Left colon (tissue), 2 donors: ENCODE data around the gene GJA4. TPM values are rescaled to one million over a fixed set of nuclear protein-coding genes. Genes with fewer than 3 reads are reported as not detected.
"Not testable (repeated sequence)": the region's sequence is repeated elsewhere in the genome, so short reads cannot be mapped to it uniquely, and the experiment has no call there.

Experiments used
- ATAC-seq: fragments of 200-7000 bp; cut with Tn5 transposase; one replicate; pipeline ENCODE4 v1.9.1; 2020; ENCODE audit warnings: mild to moderate bottlenecking, moderate library complexity
- DNase-seq, 2 donors: peaks; one replicate each; pipeline ENCODE4 v3.0.0-alpha.2; 2020
- intact Hi-C, 2 donors: fragments of 100-400 bp; cut with DNase I in 1 of 2; cut with micrococcal nuclease in 1 of 2; formaldehyde crosslinking; loops; one replicate each; pipeline versions ENCODE4 v1.11.2 to v1.14.0; 2022; cut with DNase I, micrococcal nuclease
- total RNA-seq, 2 donors: library from RNA; stranded (reverse); fragmentation: NEBNext Ultra II Directional; extraction: Animal tissue kit (Norgen Biotek cat#: 25700); gene quantifications; one replicate each; pipeline ENCODE4 v1.2.1, GENCODE V29; 2021
- donor health status: DM: no; HTN: no; CAD: no.
- donor health status: DM: yes; HTN: yes; CAD: no.

The GJA4 gene
- total RNA-seq, 2 donors from 2014 or later: 1.5 to 2.3 TPM

DNA sequence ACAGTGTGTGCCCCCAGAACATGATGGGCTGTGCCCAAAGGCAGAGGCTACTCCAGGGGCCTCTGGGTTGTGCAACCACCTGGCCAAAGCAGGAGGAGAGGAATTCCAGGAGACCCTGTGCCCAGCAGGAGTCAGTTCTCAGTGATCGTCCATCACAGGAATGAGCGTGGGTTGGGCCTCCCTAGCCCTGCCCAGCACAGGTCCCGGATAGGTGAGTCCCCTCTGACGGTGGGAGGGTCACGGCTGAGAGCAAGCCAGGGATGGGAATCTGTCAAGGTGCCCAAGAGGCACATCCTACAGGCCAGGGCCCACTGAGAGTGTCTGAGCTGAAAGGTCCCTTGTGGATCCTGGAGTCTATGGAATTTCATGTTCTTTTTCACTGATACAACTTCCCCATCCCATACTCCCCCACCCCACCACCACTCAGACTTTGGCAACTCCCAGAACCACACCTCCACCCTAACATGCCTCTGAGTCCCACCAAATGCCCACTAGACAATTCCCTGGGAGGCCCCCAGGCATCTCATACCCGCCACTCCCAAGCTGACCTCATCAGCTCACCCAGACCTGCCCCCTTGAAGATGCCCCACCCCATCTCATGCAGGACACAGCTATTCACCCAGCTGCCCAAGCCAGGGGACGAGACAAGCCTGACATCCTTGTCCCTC lies 30.2 kb upstream of the GJA4 start:
- intact Hi-C loops: no loop called here
- DNase-seq: no peak
- no peak for ATAC-seq

DNA sequence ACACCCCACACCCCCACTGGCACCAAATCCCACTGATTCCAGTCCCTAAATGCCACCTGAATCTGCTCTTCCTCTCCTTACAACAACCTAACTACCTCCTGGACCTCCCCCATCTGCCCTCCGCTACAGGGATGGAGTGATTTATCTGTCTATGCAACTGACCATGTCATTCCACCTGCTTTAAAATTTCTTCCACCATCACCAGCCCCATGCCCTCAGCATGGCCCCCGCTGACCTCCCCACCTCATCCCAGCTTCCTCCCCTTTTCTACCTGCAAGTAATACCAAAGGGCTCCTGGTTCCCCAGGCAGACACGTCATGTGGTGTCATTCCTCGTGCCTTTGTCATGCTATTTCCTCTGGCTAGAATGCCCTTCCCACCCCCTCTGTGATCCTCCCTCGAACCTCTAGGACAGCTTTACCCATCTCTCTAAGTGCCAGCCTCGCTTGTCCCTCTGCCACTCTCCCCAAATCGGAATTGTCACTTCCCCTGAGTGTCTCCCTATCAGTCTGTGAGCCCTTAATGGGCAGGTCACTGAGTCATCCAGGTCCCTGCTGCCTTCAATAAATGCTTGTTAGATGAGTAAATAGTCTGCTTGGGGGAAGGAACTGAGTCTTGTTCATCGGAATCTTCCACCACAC lies 29.5 kb upstream of the GJA4 start:
- intact Hi-C loops: no loop called here
- no peak for DNase-seq
- peak; percentile 57 for ATAC-seq

DNA sequence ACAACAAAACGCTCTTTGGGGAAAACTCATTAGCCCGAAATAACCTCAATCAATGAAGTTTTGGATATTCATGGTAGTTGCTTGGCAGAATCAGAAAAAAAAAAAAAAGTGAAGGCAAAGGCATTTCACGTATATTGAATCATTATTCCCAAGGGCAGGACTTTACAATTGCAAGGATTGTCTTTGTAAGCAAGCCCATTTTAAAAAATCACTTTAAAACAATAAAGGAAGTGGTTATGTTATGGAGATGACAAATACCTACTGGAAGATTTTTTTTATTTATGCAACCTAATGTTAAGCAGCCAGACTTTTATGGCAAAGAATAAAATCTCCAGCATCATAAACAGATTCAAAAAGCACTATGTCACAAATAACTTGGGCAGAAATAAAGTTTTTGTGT lies 23.9 kb upstream of the GJA4 start:
- intact Hi-C loops: no loop called here
- DNase-seq (no peak), ATAC-seq (no peak)

- ATAC-seq (no peak), DNase-seq (no peak)
- intact Hi-C loops: no loop called here
Measured at GRCh38 chr1:34770891-34771504, 21.8 kb upstream of the GJA4 start.

DNA sequence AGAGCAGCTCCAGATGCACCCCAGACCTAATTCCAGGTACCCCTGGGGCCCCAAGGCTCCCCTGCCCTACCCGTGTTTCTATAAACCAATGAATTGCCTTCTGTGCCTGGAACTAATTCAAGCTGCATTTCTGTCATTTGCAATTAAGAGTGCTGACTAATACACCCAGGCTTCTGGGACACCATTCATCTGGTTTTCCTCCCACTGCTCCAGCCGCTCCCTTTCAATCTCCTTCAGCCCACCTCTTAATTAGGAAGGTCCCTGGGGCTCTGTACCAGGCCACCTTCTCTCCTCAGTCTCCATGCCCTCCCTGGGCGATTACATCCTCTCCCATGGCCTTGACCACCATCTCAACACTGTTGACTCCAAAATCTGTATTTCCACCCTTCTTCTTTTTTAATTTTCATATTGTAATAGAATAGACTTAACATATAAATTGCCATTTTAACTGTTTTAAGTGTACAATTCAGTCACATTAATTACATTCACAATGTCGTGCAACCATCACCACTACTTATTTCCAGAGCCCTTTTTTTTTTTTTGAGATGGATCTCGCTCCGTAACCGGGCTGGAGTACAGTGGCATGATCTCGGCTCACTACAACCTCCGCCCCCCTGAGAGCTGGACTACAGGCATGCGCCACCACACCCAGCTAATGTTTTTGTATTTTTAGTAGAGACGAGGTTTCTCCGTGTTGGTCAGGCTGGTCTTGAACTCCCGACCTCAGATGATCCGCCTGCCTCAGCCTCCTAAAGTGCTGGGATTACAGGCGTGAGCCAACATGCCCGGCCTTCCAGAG lies 21.0 kb upstream of the GJA4 start:
- intact Hi-C loops: no loop called here
- DNase-seq: no peak
- ATAC-seq: no peak

- intact Hi-C loops, ATAC-seq, DNase-seq: not testable (repeated sequence)
Measured at GRCh38 chr1:34773114-34773513, 19.7 kb upstream of the GJA4 start.

- DNase-seq (no peak), ATAC-seq (no peak)
- intact Hi-C loops: no loop called here
Measured at GRCh38 chr1:34774957-34775356, 17.8 kb upstream of the GJA4 start.

DNA sequence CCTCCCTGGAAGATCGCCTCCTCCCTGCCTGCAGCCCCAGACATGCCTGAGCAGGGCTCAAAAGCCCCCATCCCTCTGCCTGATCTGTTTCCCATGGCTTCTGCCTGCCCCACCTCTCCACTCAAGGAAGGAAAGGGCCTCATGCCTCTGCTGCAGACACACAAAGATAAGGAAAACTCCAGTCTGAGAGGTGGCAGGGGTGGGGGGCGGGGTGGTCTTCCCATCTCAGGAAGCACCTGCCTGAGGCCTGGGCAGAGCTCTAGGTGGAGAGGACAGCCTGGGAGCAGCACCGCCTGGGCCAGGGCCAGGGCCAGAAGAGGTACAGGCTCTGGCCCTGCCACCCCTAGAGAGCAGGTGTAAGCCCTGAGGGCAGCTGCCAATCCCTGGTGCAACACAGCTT lies 15.9 kb upstream of the GJA4 start:
- intact Hi-C loops: no loop called here
- no peak for DNase-seq
- ATAC-seq: no peak

GRCh38 chr1:34777519-34778321 lies 15.1 kb upstream of the GJA4 start:
- intact Hi-C loops: no loop called here

DNA sequence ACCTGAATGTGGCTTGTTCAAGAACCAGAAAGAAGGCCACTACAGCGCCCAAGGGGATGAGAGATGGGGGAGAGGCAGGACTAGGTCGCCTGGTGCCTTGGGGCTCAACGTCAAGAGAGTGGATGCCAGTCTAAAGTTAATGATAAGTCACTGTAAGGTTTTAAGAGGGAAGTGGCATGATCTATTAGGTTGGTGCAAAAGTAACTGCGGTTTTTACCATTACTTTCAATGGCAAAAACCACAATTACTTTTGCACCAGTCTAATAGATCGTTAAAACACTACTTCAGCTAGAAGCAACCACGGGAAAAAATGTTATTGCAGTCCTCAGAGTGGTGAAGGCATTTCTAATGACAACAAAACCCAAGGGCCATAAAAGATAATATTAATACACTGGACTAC lies 14.4 kb upstream of the GJA4 start:
- no peak for ATAC-seq
- DNase-seq: no peak
- intact Hi-C loops: no loop called here

More at GRCh38 chr1:34777519-34778321, 15.1 kb upstream of the GJA4 start:
- DNase-seq: no peak
- ATAC-seq: no peak

GRCh38 chr1:34779005-34779404 lies 13.8 kb upstream of the GJA4 start:
- ATAC-seq (no peak), DNase-seq (no peak)
- intact Hi-C loops: no loop called here

- DNase-seq: no peak
- intact Hi-C loops: no loop called here
- no peak for ATAC-seq
Measured at GRCh38 chr1:34779526-34779925, 13.3 kb upstream of the GJA4 start.

- no peak for DNase-seq
- no peak for ATAC-seq
- intact Hi-C loops: no loop called here
Measured at GRCh38 chr1:34779962-34780361, 12.8 kb upstream of the GJA4 start.

DNA sequence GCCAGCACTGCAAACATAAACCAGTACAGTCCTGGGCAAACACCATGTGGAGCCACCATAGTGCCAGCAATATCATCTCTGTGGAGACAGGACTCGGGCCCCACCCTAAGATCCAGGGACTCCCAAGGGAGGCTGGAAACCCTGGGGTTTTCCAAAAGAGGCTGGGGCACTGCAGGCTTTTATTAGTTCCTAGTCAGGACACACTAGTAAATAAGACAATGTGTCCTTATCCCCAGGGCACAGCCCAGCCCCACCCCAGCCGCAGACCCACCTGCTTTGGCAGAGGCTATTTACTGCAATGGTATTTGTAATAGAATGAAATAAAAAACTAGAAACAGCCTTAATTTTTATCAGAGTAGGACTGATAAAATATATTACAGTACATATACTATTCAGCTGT lies 12.3 kb upstream of the GJA4 start:
- ATAC-seq (no peak), DNase-seq (peak in 1 of 2 donors; percentile 56)
- intact Hi-C loops: no loop called here

GRCh38 chr1:34781071-34781843 lies 11.5 kb upstream of the GJA4 start, which contains the start of gene GJB3:
GJB3 (plus strand) TSS chr1:34781214; CDS start chr1:34784763, 3,549 bp downstream.
- DNase-seq: peak in 1 of 2 donors; percentile 54
- peak; percentile 51 for ATAC-seq
- intact Hi-C loops: no loop called here

GRCh38 chr1:34781844-34782391 lies 10.9 kb upstream of the GJA4 start:
- ATAC-seq: peak; percentile 50
- peak; percentile 68 to 77 for DNase-seq
- intact Hi-C loops: no loop called here

GRCh38 chr1:34784751-34785221 lies 8.0 kb upstream of the GJA4 start:
- ATAC-seq (no peak), DNase-seq (no peak)
- intact Hi-C loops: no loop called here
